Measurements from ENCODE around the gene RAD51B.

Gene RAD51B

GRCh38 chr14:68331991-68332390 is 512.4 kb downstream of the RAD51B start:
- no peak for DNase-seq (ENCODE audit: low read depth in 2 of 2)

DNA sequence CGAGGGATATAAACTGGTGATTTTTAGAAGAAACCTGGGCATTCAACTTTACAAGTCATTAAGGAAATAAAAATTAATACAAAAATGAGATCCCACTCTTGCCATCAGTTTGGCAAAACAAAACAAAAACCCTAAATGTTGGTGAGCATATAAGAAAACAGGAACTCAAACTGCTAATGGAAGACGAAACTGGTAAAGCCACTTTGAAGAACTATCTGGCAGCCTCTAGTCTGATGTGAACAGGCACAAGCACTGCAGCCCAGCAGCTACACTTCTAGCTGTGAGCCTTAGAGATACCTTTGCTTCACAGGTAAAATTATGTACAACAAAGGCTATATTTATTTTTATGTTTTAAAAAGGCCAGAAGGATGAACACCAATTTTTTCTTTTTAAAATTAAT is 513.7 kb downstream of the RAD51B start:
- DNase-seq (ENCODE audit: low read depth in 2 of 2): no peak

- DNase-seq (ENCODE audit: low read depth in 2 of 2): no peak
Measured at GRCh38 chr14:68335312-68335711, 515.7 kb downstream of the RAD51B start.

DNA sequence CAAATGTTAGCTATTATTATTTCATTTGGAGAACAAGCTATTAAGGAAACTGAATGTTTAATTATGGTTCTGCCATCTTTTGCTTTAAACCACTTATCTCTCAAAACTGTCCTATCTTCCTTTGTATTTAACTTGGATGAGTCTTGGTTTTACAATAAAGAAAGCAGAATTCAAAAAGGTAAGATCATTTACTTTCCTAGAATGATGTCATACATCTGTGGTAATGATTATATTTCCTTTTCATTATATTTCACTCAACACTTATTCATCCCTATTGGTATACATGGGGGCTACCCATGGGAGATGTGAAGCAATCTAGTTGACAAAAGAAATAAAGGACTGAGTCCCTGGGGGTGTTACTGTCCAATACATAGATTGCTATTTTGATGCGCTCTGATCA is 516.6 kb downstream of the RAD51B start:
- no peak for DNase-seq (ENCODE audit: low read depth in 2 of 2)

DNA sequence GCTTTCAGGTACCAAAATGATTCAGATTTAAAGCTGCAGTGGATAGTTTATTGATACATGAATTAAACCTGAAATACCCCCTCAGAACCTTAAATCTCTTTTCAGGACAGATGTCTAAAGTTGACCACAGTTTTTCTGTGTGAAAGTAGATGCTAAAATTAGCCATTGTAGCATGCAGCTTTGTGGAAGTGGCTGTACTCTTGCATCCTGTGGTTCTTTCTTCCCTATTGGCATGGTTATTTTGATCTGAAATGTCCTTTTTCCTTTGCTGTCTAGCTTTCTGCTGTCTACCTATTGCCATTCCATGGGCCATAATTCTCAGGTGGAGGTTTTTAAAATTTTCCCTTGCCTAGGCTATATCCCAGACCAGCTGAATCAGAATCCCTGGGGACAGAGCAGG is 517.7 kb downstream of the RAD51B start:
- DNase-seq (ENCODE audit: low read depth in 2 of 2): no peak

DNA sequence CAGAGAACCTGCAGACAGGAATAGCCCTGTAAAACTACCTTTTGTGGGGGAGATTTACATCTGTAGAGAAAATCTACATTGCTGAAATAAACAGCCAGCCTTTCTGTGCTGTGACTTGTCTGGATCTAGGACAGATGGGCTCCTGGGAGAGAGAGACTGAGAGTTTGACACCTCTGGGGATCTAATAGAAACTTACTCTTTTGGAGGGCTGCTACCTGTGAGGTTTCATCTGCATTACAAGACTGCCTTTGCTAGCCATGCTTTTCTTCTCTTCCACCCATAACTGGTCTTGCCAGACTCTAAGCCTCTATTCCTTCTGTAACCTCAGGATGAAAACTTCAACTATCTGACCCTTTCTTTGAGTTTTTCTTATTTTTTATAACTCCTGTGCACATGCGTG is 520.7 kb downstream of the RAD51B start:
- no peak for DNase-seq (ENCODE audit: low read depth in 2 of 2)

DNA sequence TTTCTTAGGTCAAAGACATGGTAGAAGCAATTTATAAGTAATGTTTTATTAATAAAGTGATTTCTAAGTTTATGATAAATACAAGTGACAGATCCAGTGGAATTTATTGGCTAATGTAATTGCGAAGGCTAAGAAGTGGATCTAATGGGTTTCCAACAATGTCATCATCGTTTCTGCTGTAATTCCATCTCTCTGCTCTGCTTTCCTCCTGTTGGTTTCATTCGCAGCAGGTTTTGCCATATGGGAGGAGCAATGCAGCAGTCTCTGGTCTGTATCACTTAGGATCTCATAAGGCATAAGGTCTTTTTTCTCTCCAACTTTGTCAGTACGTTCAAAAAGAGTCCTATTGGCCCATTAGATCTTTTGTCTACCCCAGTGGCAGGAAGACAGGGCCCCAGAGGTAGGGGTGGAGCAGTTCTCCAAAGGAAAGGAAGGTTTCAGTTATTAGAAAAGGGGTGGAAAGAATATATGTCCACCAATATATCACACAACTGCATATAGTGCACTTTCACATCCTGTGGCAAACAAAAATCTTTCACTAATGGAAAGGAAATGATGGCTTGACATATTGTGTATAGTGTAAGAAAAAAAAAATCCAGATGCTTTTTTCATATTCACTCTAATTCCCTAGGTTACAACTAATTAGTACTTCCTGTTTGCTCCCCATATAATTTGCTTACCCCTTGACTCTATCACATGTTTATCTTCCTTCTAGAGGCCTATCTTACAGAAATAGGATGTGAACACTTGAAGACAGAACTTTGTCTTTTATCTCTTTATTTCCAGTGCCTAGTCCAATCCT is 522.0 kb downstream of the RAD51B start:
- DNase-seq (ENCODE audit: low read depth in 2 of 2): no peak

- DNase-seq (ENCODE audit: low read depth in 2 of 2): no peak
Measured at GRCh38 chr14:68342216-68342763, 522.7 kb downstream of the RAD51B start.

DNA sequence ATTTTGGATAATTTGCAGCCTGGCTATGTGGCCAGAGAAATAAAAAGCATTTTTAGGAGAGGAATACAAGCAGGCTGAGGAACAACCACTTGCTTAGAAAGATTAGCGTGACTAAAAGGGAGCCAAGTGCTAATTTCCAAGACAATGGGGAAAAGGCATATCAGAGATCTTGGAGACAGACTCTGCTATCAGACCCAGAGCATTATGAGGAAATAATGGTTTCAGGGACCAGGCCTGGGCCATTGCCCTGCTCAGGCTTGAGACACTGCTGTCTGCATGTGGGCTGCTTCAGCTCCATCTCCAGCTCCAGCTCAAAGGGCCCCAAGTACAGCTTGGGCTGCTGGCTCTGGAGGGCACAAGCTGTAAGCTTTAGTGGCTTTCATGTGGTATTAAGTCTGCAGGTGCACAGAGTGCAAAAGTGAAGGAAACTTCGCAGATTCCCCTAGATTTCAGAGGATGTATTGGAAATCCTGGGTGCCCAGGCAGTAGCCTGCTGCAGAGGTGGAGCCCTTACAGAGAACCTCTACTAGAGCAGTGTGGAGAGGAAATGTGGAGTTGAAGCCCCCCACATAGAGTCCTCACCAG is 524.0 kb downstream of the RAD51B start:
- no peak for DNase-seq (ENCODE audit: low read depth in 2 of 2)

DNA sequence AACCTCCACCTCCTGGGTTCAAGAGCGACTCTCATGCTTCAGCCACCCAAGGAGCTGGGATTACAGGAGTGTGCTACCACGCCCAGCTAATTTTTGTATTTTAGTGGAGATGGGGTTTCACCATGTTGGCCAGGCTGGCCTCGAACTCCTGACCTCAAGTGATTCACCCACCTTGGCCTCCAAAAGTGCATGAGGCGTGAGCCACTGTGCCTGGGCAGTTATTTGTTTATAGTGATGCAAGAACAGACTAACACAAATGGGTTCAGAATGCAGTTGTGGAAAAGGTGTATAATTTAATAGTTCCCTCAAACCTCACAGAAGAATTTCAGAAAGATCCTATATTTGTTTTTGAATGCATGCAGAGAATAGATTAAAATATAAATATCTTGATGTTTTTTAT is 526.2 kb downstream of the RAD51B start:
- no peak for DNase-seq (ENCODE audit: low read depth in 2 of 2)

DNA sequence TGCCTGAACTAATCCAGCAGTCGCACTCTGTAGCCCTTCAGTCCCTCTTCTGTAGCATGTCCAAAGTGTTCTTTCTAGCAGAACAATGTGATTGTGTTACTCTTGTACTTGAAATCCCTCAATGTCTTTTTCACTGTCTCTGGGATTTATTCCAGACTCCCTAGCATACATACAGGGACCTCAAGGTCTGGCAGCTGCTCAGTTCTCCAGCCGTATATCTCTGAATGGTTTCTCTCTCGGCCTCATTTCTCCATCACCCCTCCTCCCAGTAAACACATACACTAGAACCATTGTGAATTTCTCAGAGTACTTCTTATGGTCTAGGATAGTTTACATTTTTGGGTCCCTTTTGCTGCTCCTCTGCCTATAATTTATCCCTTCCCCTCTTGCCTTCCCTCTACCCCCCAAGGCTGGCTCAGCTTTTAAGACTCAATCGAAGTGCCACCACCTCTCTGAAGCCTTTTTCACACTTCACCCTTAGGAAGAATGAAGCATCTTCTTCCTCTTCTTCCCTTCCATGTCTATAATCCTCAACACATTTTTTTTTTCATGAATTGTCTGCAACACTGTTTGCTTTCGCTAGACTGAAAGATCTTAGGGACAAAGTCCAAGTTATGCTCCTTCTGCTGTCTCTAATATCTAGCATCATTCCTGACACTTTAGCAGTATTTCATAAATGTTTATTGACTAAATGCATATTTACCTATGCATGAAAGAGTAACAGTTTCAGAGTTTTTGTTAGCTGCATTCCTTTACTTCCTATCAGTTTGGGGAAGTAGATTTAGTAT is 527.2 kb downstream of the RAD51B start:
- DNase-seq (ENCODE audit: low read depth in 2 of 2): no peak

DNA sequence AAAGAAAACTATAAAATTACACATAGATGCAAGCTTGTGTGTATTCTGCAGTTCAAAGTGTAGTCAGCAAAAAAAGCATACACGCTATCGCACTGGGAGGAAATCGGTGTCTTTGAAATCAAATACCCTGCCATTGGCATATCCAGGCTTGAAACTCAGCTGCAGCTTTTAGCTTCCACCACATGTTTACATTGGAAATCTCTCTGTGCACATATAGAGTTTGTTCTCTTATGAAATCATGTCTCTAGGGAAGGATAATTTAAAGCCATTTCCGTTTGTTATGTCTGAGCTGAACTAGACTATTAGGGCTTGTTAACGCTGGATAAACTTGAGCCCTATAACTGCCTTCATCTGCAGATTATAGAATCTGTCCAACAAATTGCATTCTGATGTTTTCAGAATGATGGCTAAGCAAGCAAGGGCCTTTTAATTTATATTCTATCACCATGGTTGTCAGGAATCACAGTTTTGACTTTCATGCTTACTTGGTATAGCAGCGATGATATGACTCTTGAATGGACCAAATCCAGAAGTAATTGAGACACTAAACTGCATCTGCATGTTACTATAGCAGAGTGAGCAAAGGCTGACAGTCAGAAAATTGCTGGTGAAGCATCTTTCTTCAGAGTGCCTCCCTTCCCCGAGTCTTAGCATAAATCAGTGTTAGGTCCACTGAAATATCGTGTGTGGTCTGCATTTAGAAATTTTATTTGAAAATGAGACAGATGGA is 530.5 kb downstream of the RAD51B start:
- DNase-seq (ENCODE audit: low read depth in 2 of 2): no peak

GRCh38 chr14:68355415-68355814 is 535.8 kb downstream of the RAD51B start:
- no peak for DNase-seq (ENCODE audit: low read depth in 2 of 2)

DNA sequence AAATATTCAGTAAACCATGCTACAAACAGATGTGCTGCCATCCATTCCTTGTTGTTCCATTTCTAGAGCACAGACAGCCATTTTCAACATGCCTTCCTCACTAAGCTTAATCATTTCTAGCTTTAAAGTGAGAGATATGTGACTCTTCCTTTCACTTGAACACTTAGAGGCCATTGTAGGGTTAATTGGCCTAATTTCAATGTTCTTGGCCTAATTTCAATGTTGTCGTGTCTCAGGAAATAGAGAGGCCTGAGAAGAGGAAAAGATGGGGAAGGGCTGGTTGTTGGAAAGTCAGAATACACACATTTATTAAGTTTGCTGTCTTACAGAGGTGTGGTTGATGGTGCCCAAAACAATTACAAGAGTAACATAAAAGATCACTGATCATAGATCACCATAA is 538.2 kb downstream of the RAD51B start:
- DNase-seq (ENCODE audit: low read depth in 2 of 2): no peak

DNA sequence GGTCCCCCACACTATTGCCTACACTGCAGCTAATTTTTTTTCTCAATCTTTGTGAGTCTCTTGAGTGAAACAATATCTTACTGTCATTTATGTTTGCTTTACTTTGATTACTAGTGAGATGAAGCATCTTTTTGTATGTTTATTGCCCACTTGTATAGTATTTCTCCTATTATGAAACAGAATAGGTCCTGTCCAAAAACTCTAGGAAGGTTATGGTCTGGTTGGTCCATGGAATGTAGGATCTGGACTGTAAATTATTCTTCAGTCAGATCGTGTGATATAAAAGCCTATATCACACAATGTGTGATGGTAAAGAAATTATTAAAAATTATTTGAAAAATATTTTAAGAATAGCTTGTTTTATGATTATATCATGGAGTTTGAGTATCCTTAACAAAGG is 538.9 kb downstream of the RAD51B start:
- DNase-seq (ENCODE audit: low read depth in 2 of 2): no peak

DNA sequence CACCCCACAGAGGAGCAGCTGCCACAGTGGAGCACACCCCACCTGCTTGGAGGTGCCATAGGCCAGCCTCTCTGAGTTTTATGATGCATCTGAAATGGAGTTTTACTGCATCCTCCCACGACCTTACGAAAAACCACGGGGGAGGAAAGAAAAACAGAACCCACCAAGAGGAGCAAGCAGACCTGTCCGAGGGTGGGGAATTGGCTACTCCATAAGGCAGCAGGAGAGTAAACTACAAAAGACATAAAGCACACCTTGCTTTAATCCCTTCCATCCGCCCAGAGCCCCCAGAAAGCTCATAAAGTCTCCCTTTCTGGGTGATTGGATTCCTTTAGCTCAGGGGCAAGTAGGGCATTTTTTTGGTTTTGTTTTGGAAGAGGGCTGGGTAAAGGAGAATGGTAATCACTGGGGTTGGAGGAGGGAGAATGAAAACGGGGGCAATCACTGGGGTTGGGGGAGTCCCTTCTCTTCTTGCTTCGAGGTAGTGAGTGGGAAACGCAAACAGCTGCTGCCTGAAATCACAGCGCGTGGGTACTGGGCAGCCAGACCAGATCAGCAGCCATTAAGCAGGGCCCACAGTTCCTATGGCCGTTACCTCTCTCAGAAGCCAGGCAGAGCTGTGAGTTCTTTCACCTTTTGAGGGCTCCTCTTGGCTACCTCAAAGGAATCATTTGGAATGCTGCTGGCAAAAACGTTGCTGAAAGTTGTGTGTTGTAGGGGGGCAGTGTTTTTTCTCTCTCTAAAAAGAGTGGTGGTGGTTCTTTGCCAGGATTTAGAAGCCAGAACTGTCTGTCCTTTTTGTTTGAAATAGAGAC is 539.6 kb downstream of the RAD51B start:
- DNase-seq (ENCODE audit: low read depth in 2 of 2): no peak

DNA sequence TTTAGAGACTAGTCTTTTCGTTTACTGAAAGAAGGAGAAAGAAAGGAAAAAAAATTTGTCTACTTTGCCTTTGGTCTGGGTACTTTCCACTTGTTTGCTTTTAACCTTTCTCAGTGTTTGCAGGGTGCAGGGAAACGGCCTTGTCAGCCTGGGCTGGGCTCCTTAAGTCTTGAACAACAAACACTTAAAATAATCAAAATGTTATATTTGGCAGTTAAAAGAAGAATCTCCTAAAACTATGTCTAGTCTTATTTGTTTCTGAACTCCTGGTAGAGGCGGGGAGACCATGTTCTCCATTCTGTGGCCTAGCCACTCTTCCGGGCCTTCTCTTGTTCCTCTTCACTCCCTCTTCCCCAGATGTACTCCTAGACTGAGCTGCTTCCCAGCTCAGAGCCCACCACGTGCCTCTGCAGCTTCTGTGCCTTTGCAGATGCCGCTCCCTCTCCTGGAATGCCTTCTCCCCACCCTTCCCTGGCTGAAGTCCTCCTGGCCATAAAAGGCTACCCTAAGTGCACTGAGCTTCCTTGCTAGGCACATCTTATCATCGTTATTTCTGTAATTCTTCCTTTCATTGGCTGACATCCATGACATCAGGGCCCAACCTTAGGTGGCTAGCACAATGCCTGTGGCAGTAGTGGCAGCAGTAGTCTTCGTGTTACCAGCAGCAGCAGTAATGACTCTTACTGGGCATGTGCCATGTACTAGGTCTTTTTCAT is 540.4 kb downstream of the RAD51B start:
- DNase-seq (ENCODE audit: low read depth in 2 of 2): no peak

- no peak for DNase-seq (ENCODE audit: low read depth in 2 of 2)
Measured at GRCh38 chr14:68361231-68361630, 541.7 kb downstream of the RAD51B start.

DNA sequence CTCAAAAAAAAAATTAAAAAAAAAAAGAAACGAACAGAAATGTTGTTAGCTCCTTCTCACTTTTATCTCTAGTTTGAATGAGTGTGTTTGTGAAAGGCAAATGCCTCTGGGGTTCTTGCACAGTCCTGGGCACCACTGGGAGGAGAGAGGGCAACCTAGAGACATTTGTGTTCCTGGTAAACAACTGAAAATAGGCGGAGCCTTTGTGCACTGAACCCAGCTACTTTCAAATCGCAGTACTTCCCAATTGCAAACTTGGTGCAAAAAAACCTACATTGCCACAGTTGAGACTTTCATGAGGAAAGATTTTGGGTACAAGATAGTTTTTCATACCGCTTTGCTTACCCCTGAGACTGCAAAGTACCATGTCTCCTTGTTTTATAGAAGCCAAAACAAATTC is 543.3 kb downstream of the RAD51B start:
- DNase-seq (ENCODE audit: low read depth in 2 of 2): no peak

- DNase-seq (ENCODE audit: low read depth in 2 of 2): no peak
Measured at GRCh38 chr14:68363466-68363842, 543.9 kb downstream of the RAD51B start.
